CD4-positive, alpha-beta T cell (primary cell): ENCODE data around the gene ERC2. TPM values are rescaled to one million over a fixed set of nuclear protein-coding genes. Genes with fewer than 3 reads are reported as not detected.

ENCODE experiments used
- ATAC-seq: fragments of 200-7000 bp; cut with Tn5 transposase; one replicate; pipeline ENCODE4 v1.10.0; 2022; ENCODE audit warnings: mild to moderate bottlenecking; ENCODE audit not compliant: poor library complexity
- CTCF ChIA-PET: fragments of 350-600 bp; sonication (Branson Sonifier 250); formaldehyde crosslinking; loops from one replicate; lab custom pipeline; 2021; ENCODE audit warnings: antibody characterized with exemption, inconsistent platforms; lab: Charles Lee
- POLR2A ChIA-PET: fragments of 350-600 bp; sonication (Branson Sonifier 250); formaldehyde crosslinking; loops from one replicate; lab custom pipeline; 2021; ENCODE audit warnings: antibody characterized with exemption, inconsistent platforms; lab: Charles Lee
- DNase-seq, 14 experiments: peaks; one replicate each; pipeline ENCODE4 v3.0.0-alpha.2; 2013 to 2020; ENCODE audit warnings: mixed read lengths in 2 of 14
- H3K27ac ChIP-seq, 2 donors: one replicate each; pipeline versions ENCODE4 v1.5.1 to v1.7.0; 2013; ENCODE audit warnings: low read length in 2 of 2, low read depth in 1 of 2, mild to moderate bottlenecking in 1 of 2
- H3K27me3 ChIP-seq, 2 experiments: 1 replicate in 1 of 2; 2 replicates in 1 of 2; pipeline versions ENCODE4 v1.6.1 to v1.7.0; 2013; ENCODE audit warnings: low read length in 2 of 2, control low read depth in 1 of 2, mild to moderate bottlenecking in 1 of 2, moderate library complexity in 1 of 2; ENCODE audit not compliant: insufficient read depth in 2 of 2, control insufficient read depth in 1 of 2
- H3K36me3 ChIP-seq: one replicate; pipeline ENCODE4 v1.6.1; 2013; ENCODE audit warnings: low read length, control low read depth; ENCODE audit not compliant: insufficient read depth
- H3K4me1 ChIP-seq: one replicate; pipeline ENCODE4 v1.6.1; 2013; ENCODE audit warnings: low read length, control low read depth; ENCODE audit not compliant: insufficient read depth
- H3K4me3 ChIP-seq: one replicate; pipeline ENCODE4 v1.5.1; 2013; ENCODE audit warnings: mild to moderate bottlenecking, low read length, moderate library complexity
- H3K9me3 ChIP-seq, 2 experiments: 1 replicate in 1 of 2; 2 replicates in 1 of 2; pipeline versions ENCODE4 v1.6.1 to v1.7.0; 2013; ENCODE audit warnings: low read length in 2 of 2, mild to moderate bottlenecking in 2 of 2, control low read depth in 1 of 2, moderate library complexity in 1 of 2; ENCODE audit not compliant: control insufficient read depth in 1 of 2, insufficient read depth in 1 of 2
- H3K27ac Mint-ChIP-seq: one replicate; pipeline ENCODE4 v1.8.0; 2020; ENCODE audit warnings: mixed read lengths
- H3K27me3 Mint-ChIP-seq: one replicate; pipeline ENCODE4 v1.8.0; 2021; ENCODE audit warnings: mixed read lengths
- H3K36me3 Mint-ChIP-seq: one replicate; pipeline ENCODE4 v1.8.0; 2021; ENCODE audit warnings: low read depth, mixed read lengths
- H3K4me1 Mint-ChIP-seq: one replicate; pipeline ENCODE4 v1.8.0; 2021; ENCODE audit warnings: low read depth, mixed read lengths
- H3K4me3 Mint-ChIP-seq: one replicate; pipeline ENCODE4 v1.8.0; 2020; ENCODE audit warnings: mild to moderate bottlenecking, mixed read lengths
- H3K9me3 Mint-ChIP-seq: one replicate; pipeline ENCODE4 v1.8.0; 2020; ENCODE audit warnings: mixed read lengths
- intact Hi-C, 2 experiments: fragments of 100-400 bp; cut with DNase I in 1 of 2; cut with micrococcal nuclease in 1 of 2; formaldehyde crosslinking; loops; one replicate each; pipeline versions ENCODE4 v1.15.1 to v1.9.0; 2023 to 2025; cut with DNase I, micrococcal nuclease
- total RNA-seq, 174 experiments: library from RNA in 2 of 174; stranded (reverse) in 2 of 174; gene quantifications; one replicate each; pipeline ENCODE4 v1.2.3 and lab custom pipeline; 2021 to 2026
- TF ChIP-seq, protein P1 (sequence below): fragments of 200-600 bp; IDR thresholded peaks from one replicate; pipeline ENCODE4 v1.8.0; 2022; ENCODE audit warnings: antibody characterized with exemption, mild to moderate bottlenecking

The ERC2 gene
- total RNA-seq, 2 experiments from 2014 or later: not detected

DNA sequence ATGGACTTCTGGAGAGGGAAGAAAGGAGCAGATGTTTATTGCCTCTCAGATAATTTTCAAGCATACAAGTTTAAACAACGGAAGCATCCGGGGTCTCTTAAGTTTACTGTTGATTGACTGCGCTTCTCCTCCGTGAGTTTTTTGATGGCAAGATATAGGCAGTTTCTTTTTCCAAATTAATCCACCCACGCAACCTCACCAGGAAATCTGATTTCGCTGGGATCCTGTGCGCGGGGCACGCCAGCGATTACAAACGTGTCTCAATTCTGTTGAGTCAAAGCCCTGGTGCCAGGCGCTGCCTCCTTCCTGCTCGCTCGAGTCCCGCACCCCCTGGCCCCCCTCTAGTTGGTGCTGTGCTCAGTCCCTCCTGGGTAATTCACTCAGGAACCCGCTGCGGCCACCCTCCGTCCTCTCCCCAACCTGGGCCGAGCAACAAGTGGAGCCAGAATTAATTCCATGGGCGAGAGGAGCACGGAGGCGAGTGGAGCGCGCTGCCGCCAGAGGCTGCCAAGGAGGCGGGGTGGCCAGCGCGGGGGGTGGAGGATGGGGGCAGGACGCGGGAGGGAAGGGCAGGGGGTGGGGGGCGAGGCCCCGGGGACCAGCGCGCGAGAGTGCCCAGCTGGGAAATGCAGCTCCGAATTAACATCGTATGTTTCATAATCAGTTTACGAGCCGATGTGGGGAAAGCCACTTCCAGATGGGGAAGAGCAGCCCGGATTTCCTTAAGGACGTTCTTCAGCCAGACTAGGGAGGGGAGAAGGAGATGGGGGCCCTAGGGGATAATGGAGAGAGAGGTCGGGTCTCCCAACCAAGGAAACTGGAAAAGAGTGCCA is 987.1 kb downstream of the ERC2 start:
- Mint-ChIP-seq H3K36me3 (no peaks in the 10 kb centered on the region), H3K4me1 (peaks cover 7% of the 10 kb centered on the region), H3K4me3 (no peak overlapping the region), H3K27ac (no peak overlapping the region), H3K9me3 (no peaks in the 10 kb centered on the region), H3K27me3 (peaks cover 90% of the 10 kb centered on the region)
- ATAC-seq: no peak
- Histone ChIP-seq H3K4me1 (no peaks in the 10 kb centered on the region), H3K9me3 (peaks cover 0 to 43% of the 10 kb centered on the region in 2 experiments), H3K4me3 (no peak overlapping the region), H3K36me3 (no peaks in the 10 kb centered on the region), H3K27ac (no peak overlapping the region), H3K27me3 (peaks cover 53 to 67% of the 10 kb centered on the region in 2 experiments)
- intact Hi-C loops: loop anchor here in 1 of 2 experiments (10.0 kb wide), 1 partner anchor 244 kb away; no protein-coding TSS in a partner anchor
- TF ChIP-seq, protein P1, sequence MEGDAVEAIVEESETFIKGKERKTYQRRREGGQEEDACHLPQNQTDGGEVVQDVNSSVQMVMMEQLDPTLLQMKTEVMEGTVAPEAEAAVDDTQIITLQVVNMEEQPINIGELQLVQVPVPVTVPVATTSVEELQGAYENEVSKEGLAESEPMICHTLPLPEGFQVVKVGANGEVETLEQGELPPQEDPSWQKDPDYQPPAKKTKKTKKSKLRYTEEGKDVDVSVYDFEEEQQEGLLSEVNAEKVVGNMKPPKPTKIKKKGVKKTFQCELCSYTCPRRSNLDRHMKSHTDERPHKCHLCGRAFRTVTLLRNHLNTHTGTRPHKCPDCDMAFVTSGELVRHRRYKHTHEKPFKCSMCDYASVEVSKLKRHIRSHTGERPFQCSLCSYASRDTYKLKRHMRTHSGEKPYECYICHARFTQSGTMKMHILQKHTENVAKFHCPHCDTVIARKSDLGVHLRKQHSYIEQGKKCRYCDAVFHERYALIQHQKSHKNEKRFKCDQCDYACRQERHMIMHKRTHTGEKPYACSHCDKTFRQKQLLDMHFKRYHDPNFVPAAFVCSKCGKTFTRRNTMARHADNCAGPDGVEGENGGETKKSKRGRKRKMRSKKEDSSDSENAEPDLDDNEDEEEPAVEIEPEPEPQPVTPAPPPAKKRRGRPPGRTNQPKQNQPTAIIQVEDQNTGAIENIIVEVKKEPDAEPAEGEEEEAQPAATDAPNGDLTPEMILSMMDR: no peak
- CTCF ChIA-PET: no interaction called here
- POLR2A ChIA-PET: no interaction called here
- DNase-seq: no peak

DNA sequence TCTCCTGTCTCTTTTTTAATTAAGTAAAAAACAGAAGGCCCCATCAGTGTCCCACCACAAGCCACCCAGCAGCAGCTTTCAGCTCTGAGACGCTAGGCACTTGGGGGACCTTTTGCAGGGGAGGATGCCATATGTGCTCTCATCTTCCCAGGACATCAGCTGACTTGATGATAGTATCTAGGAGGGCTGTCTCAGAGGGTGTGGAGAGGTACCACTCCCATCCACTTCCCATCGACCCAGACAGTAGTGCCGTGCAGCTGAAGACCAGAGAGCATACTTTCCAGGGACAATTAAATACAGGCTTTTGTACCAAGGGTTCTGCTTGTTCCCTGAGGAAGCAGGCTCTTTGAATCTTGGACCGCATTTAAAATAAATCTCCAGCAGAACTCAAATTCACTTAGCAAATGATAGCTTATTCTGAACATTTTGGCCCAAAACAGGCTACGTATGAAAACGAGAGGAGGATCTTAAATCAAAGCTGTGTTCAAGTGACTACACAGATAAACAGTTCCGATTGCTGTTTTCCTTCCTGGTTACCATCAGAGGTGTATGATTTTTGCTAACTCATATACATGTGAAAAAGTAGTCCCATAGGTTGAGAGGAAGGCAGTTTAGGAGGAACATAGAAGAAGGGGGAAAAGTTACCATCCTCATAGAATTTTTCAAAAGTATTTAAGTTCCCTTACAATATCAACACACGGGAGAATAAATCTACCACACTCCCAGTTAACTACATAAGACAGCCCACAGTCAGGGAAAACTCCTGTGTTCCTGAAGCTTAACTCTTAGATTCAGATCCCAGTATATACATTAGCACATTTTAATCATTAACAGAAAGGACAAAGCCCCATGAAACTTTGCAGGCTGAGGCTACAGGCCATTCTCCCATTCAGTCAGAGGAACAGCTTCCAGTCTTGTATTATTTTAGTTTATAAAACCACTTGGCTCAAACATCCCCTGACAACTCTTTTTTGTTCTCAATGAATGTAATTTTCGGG is 990.7 kb downstream of the ERC2 start:
- H3K4me1 Mint-ChIP-seq: no peaks in the 10 kb centered on the region
- peaks cover 34 to 35% of the 10 kb centered on the region in 2 experiments for H3K27me3 ChIP-seq
- no peak overlapping the region for H3K27ac Mint-ChIP-seq
- peaks cover 0 to 16% of the 10 kb centered on the region in 2 experiments for H3K9me3 ChIP-seq
- ATAC-seq: no peak
- H3K4me1 ChIP-seq: no peaks in the 10 kb centered on the region
- no peak overlapping the region for H3K27ac ChIP-seq
- H3K36me3 ChIP-seq: no peaks in the 10 kb centered on the region
- TF ChIP-seq, protein P1: no peak
- H3K4me3 Mint-ChIP-seq: no peak overlapping the region
- H3K4me3 ChIP-seq: no peak overlapping the region
- H3K36me3 Mint-ChIP-seq: no peaks in the 10 kb centered on the region
- DNase-seq: no peak
- CTCF ChIA-PET: no interaction called here
- H3K27me3 Mint-ChIP-seq: peaks cover 77% of the 10 kb centered on the region
- intact Hi-C loops: no loop called here
- POLR2A ChIA-PET: no interaction called here
- no peaks in the 10 kb centered on the region for H3K9me3 Mint-ChIP-seq

DNA sequence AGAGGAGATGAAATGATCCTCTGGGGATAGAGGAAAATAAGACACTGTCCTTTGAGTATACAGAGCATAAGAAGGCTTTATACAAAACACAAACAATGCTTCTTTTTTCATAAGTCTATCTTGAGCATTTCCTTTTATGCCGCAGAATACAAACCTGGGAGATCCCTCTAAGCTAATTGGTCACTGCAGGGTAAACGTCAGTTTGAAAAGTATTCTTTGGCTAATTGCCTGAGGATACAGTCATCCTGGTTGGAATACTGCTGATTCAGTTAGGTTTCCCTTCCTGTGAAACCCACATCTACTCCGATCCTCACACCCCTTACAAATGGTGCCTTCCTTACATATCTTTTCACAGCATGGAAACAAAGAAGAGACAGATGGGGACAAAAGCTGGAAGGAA is 991.8 kb downstream of the ERC2 start:
- Mint-ChIP-seq H3K36me3 (no peaks in the 10 kb centered on the region), H3K9me3 (no peaks in the 10 kb centered on the region), H3K4me1 (no peaks in the 10 kb centered on the region), H3K27ac (no peak overlapping the region), H3K27me3 (peaks cover 78% of the 10 kb centered on the region), H3K4me3 (no peak overlapping the region)
- intact Hi-C loops: no loop called here
- Histone ChIP-seq H3K27me3 (peaks cover 24 to 29% of the 10 kb centered on the region in 2 experiments), H3K27ac (no peak overlapping the region), H3K4me3 (no peak overlapping the region), H3K4me1 (no peaks in the 10 kb centered on the region), H3K9me3 (peaks cover 0 to 8% of the 10 kb centered on the region in 2 experiments), H3K36me3 (no peaks in the 10 kb centered on the region)
- CTCF ChIA-PET: no interaction called here
- POLR2A ChIA-PET: no interaction called here
- no peak for ATAC-seq
- no peak for DNase-seq
- TF ChIP-seq, protein P1: no peak
